ENCODE measurements around the gene CDCP1.

CDCP1 gene

GRCh38 chr3:45033791-45034190, 112.4 kb downstream of the CDCP1 start:
- in situ Hi-C loops (cut with HindIII; ENCODE audit: low sequenced_read_pairs) = loop anchor here (25.0 kb wide), 1 partner anchor 479 kb away; no protein-coding TSS in a partner anchor
- no peak for DNase-seq (ENCODE audit: low read depth, low spot score)
- no peak for TF ChIP-seq CTCF (IDR thresholded peaks at IDR 0.05; ENCODE audit: low read depth, low read length)
- H3K4me3 ChIP-seq (ENCODE audit: low read depth, low read length) = no peak overlapping the region

Data from astrocyte of the spinal cord (primary cell).